Peyer's patch (tissue), 4 donors: ENCODE measurements around the gene CBFB. TPM values are rescaled to one million over a fixed set of nuclear protein-coding genes. Genes with fewer than 3 reads are reported as not detected.

Experiments used
- DNase-seq, 3 donors: peaks; one replicate each; pipeline ENCODE4 v3.0.0-alpha.2; 2017 to 2019
- H3K27ac ChIP-seq, 4 donors: fragments of 200-600 bp; sonication (generic); one replicate each; pipeline ENCODE4 v1.5.1; 2016 to 2019
- H3K27me3 ChIP-seq, 2 donors: fragments of 200-600 bp; sonication (generic); one replicate each; pipeline ENCODE4 v1.5.1; 2019
- H3K36me3 ChIP-seq, 3 donors: fragments of 200-600 bp; sonication (generic); one replicate each; pipeline ENCODE4 v1.5.1; 2016 to 2019
- H3K4me1 ChIP-seq, 4 donors: fragments of 200-600 bp; sonication (generic); one replicate each; pipeline ENCODE4 v1.5.1; 2016 to 2019
- H3K4me3 ChIP-seq, 4 donors: fragments of 200-600 bp; sonication (generic); 1 replicate in 3 of 4; 2 replicates in 1 of 4; pipeline ENCODE4 v1.5.1; 2016 to 2019; ENCODE audit warnings: mild to moderate bottlenecking in 1 of 4
- H3K9me3 ChIP-seq, 4 donors: fragments of 200-600 bp; sonication (generic); one replicate each; pipeline ENCODE4 v1.5.1; 2016 to 2019; ENCODE audit warnings: mild to moderate bottlenecking in 1 of 4
- POLR2A ChIP-seq, 2 donors: fragments of 450-650 bp; IDR thresholded peaks; one replicate each; pipeline ENCODE4 v1.5.1; 2017; ENCODE audit warnings: antibody characterized with exemption in 2 of 2, mild to moderate bottlenecking in 2 of 2, moderate library complexity in 2 of 2
- small RNA-seq, 2 donors: library from RNA; depleted of rRNA; stranded (forward); fragments of <200 nt; gene quantifications; one replicate each; pipeline ENCODE3, GENCODE V24; 2016
- total RNA-seq, 4 donors: library from RNA; depleted of rRNA; stranded (reverse); fragments of >200 nt; gene quantifications; one replicate each; pipeline ENCODE4 v1.1.0, GENCODE V29; 2016
- TF ChIP-seq, protein P1 (sequence below), 6 experiments: fragments of 450-650 bp in 4 of 6; fragments of 200-600 bp in 2 of 6; sonication (generic) in 1 of 6; IDR thresholded peaks; one replicate each; pipeline ENCODE4 v1.5.1; 2017 to 2019; ENCODE audit warnings: antibody characterized with exemption in 6 of 6, mild to moderate bottlenecking in 3 of 6, moderate library complexity in 1 of 6

The CBFB gene
- total RNA-seq, 4 donors from 2014 or later: 14.0 to 30.5 (median 26.6) TPM

DNA sequence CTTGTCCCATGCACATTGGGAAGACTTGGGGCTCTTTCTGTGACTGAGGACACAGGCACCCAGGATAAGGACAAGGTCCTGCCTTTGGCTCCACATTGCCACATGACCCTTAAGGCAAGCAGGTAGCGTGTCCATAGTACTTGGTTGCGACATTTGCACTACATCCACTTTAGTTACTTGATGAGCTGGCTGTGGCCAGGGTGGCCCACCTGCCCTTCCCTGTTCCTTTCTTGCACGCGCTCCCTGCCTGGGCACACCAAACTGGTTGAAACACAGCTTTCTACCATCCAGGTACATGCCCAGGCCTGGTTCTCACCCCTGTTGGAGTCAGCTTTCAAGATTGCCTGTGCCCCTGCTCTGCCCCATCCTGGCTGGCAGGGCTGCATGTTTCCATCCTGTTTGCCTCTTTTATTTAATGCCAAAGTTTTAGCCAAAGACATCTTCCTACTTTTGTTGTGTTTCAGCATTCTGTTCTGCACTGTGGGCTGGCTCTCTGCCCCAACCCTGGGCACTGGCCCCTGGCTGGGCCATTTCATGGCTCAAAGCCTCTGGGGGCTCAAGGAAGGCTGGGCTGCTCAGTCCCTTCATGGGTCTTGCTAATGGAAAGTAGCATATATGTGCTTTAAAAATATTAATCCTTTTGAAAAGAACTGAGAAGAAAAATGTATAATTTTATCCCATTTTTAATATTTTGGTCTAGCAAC is 118.6 kb downstream of the CBFB start:
- Histone ChIP-seq H3K9me3 (no peaks in the 10 kb centered on the region), H3K27ac (no peak overlapping the region), H3K4me3 (no peak overlapping the region), H3K36me3 (peaks cover 0 to 52% (median 4%) of the 10 kb centered on the region in 3 donors), H3K4me1 (peaks cover 0 to 19% (median 3%) of the 10 kb centered on the region in 4 donors), H3K27me3 (no peaks in the 10 kb centered on the region)
- DNase-seq: no peak
- no peak for TF ChIP-seq POLR2A (IDR thresholded peaks at IDR 0.05)
- TF ChIP-seq, protein P1, sequence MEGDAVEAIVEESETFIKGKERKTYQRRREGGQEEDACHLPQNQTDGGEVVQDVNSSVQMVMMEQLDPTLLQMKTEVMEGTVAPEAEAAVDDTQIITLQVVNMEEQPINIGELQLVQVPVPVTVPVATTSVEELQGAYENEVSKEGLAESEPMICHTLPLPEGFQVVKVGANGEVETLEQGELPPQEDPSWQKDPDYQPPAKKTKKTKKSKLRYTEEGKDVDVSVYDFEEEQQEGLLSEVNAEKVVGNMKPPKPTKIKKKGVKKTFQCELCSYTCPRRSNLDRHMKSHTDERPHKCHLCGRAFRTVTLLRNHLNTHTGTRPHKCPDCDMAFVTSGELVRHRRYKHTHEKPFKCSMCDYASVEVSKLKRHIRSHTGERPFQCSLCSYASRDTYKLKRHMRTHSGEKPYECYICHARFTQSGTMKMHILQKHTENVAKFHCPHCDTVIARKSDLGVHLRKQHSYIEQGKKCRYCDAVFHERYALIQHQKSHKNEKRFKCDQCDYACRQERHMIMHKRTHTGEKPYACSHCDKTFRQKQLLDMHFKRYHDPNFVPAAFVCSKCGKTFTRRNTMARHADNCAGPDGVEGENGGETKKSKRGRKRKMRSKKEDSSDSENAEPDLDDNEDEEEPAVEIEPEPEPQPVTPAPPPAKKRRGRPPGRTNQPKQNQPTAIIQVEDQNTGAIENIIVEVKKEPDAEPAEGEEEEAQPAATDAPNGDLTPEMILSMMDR (IDR thresholded peaks at IDR 0.05): no peak

DNA sequence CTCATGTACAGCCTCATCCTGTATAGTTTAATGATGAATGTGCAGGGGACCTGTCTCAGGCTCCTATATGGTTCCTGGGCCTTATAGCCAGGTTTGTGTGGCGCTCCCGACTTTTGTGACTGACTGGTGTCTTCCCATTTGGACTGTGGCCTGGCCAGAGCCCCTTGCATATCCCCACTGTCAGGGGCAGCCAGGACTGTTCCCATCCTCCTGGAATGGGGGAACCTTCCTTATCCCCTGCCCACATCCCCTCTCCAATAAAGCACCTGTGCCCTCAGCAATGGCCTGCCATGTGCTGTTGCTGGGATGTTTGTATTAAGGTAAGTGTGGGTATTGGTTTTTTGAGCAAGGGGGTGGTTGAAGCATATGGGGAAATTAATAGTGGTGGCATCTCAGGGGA is 119.3 kb downstream of the CBFB start:
- Histone ChIP-seq H3K9me3 (no peaks in the 10 kb centered on the region), H3K27me3 (no peaks in the 10 kb centered on the region), H3K36me3 (peaks cover 0 to 46% (median 3%) of the 10 kb centered on the region in 3 donors), H3K4me1 (peaks cover 0 to 19% (median 3%) of the 10 kb centered on the region in 4 donors), H3K4me3 (no peak overlapping the region), H3K27ac (no peak overlapping the region)
- no peak for TF ChIP-seq POLR2A (IDR thresholded peaks at IDR 0.05)
- TF ChIP-seq, protein P1 (IDR thresholded peaks at IDR 0.05): no peak
- no peak for DNase-seq

DNA sequence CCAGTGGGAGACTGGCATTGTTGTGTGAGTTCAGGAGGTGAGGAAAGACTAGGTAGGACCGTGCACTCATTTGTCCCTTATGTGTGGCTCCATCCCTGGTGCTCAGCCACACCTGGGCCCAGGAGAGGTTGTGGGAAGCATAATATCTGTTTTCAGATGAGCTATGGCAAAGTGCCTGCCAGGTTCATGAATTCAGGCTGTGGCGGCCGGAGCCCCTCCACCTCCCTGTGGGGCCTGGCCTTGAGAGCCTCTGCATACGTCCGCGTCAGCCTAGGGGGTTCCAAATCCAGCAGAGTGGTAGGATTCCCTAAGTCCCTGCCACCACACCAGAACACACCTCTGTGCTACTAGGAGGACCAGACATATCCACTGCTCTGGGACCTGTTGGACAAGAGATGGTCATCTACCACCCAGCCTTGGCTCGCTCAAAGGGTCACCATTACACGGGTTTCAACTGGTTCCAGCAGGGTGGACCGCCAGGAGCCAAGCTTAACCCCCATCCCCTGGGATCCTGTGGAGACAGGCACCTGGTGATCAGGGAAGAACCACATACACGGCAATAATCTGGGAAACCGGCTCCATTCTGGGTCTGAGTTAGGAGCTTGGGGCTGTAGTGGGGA is 119.8 kb downstream of the CBFB start:
- H3K36me3 ChIP-seq: peaks cover 0 to 41% (median 0%) of the 10 kb centered on the region in 3 donors
- no peaks in the 10 kb centered on the region for H3K9me3 ChIP-seq
- H3K27ac ChIP-seq: no peak overlapping the region
- H3K4me3 ChIP-seq: no peak overlapping the region
- TF ChIP-seq POLR2A (IDR thresholded peaks at IDR 0.05): no peak
- no peak for DNase-seq
- H3K27me3 ChIP-seq: no peaks in the 10 kb centered on the region
- peaks cover 0 to 19% (median 3%) of the 10 kb centered on the region in 4 donors for H3K4me1 ChIP-seq

DNA sequence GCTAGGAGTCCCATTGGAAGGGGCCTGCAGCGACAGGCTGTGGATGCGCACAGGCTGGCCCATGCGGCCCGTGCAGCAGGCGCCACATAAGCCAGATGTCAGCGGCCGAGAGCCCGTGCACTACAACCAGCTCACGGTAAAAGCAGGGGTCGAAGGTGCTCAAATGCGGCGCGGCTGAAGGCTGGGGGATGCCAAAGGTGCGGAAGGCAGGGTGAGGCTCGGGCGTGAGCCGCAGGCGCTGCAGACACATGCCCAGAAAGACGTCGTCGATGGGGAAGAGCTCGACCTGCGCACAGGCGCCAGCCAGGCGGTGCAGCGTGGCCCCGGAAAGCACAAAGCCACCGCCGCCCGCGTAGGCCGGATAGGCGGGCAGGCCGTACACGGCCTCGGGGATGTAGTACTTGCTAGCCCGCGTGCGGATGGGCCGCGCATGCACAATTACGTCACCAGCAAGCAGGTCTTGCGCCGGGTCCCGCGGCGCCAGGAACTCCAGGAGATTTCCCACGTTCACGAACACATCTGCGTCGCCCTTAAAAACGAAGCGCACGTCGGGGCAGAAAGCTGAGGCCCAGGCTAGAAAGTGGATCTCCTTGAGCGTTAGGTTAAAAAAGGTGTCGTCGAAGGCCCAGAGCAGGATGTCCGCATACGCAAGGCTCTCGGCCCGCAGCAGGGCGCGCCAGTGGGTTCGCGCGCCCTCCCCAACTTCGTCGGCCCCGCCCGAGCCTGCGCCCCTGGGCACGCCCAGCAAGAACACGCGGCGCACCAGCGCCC is 120.5 kb downstream of the CBFB start:
- TF ChIP-seq, protein P1 (IDR thresholded peaks at IDR 0.05): no peak
- TF ChIP-seq POLR2A (IDR thresholded peaks at IDR 0.05): no peak

DNA sequence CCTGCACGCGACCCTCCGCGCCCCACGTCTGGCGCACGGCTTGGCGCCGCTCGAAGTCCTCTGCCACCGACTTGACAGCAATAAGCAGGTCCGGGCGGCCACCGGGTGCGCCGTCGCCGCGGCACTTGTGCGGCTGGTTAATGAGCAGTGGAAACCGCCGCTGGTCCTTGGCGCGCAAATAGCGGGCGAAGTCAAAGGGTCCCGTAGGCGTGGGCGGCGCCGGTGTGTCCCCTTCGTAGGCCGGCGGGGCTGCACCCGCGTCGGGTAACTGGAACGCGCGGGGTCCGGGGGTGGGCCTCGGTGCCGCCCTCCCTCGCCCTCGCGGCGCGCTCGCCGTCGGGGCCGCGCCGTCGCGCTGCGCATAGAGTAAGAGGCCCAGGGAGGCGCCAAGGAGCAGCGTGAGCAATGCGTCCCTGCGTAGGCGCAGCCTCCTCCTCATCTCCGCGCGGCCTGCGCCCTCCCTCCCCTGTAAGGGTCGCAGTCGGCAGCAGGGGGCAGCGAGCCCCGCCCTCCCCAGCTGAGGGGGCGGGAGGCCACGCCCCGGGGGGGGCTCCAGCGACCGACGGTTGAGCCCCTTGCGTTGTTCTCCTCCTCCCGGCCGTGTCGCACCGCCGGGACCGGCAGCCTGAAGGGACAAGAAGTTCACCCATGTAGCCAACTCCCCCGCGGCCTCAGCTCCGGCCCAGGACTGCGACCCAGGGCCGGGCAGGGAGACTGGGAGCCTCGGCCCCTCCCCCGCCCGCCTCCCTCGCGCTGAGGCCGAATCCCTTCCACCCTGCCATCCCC is 121.3 kb downstream of the CBFB start:
- H3K36me3 ChIP-seq: peaks cover 0 to 26% (median 0%) of the 10 kb centered on the region in 3 donors
- TF ChIP-seq POLR2A (IDR thresholded peaks at IDR 0.05): no peak
- TF ChIP-seq, protein P1 (IDR thresholded peaks at IDR 0.05): peak in 1 of 6 experiments; percentile 8
- no peaks in the 10 kb centered on the region for H3K9me3 ChIP-seq
- H3K27ac ChIP-seq: peak overlapping the region; percentile 56 to 87 (median 72)
- DNase-seq: peak in 1 of 3 donors; percentile 57
- no peaks in the 10 kb centered on the region for H3K27me3 ChIP-seq
- peaks cover 0 to 26% (median 6%) of the 10 kb centered on the region in 4 donors for H3K4me1 ChIP-seq
- H3K4me3 ChIP-seq: peak overlapping the region; percentile 51 to 70 (median 60)

More for the DNA sequence above, 120.5 kb downstream of the CBFB start:
- DNase-seq: no peak
- Histone ChIP-seq H3K27me3 (no peaks in the 10 kb centered on the region), H3K36me3 (peaks cover 0 to 34% (median 0%) of the 10 kb centered on the region in 3 donors), H3K4me1 (peaks cover 0 to 19% (median 3%) of the 10 kb centered on the region in 4 donors), H3K9me3 (no peaks in the 10 kb centered on the region), H3K4me3 (peak overlapping the region in 3 of 4 donors; percentile 57 to 70 (median 63)), H3K27ac (peak overlapping the region in 3 of 4 donors; percentile 71 to 87 (median 73))

Small RNA genes within 50 kb of the gene (small RNA-seq; reads per million reads assigned to genes)
- gene RN7SL543P: 0 reads per million in 2 donors

Other genes with a start within 250 kb of the CBFB start
- gene TERB1, start 227.6 kb upstream of the CBFB start, total RNA-seq: under 1 TPM in 1 of 4 donors, not detected in 3; 0.40 TPM
- 10 to 100 TPM; 33.6 to 51.3 (median 43.0) TPM for gene NAE1, start 198.2 kb upstream of the CBFB start, total RNA-seq
- gene CA7, start 184.7 kb upstream of the CBFB start, total RNA-seq: 10 to 100 TPM; 13.2 to 59.4 (median 32.2) TPM
- gene PDP2, start 148.6 kb upstream of the CBFB start, total RNA-seq: 10 to 100 TPM; 12.1 to 27.9 (median 15.3) TPM
- gene CDH16, start 110.3 kb upstream of the CBFB start, total RNA-seq: 10 to 100 TPM in 3 of 4 donors, not detected in 1; 11.3 to 19.5 (median 15.4) TPM
- 1 to 10 TPM in 3 of 4 donors, under 1 TPM in 1; 0.53 to 4.1 (median 2.8) TPM for gene RRAD, start 103.6 kb upstream of the CBFB start, total RNA-seq
- 10 to 100 TPM; 28.1 to 72.7 (median 55.2) TPM for gene CIAO2B, start 94.7 kb upstream of the CBFB start, total RNA-seq
- 1,000 to 10,000 TPM in 3 of 4 donors, 100 to 1,000 TPM in 1; 113 to 4,512 (median 3,000) TPM for gene CES2, start 93.6 kb upstream of the CBFB start, total RNA-seq
- 100 to 1,000 TPM in 3 of 4 donors, 10 to 100 TPM in 1; 28.9 to 227 (median 161) TPM for gene CES3, start 67.9 kb upstream of the CBFB start, total RNA-seq
- 10 to 100 TPM; 13.7 to 26.5 (median 17.9) TPM for gene CES4A, start 40.6 kb upstream of the CBFB start, total RNA-seq
- gene PHAF1, start 80.8 kb downstream of the CBFB start, total RNA-seq: 10 to 100 TPM; 11.4 to 30.6 (median 20.4) TPM
- 1 to 10 TPM; 2.5 to 4.0 (median 3.5) TPM for gene B3GNT9, start 121.8 kb downstream of the CBFB start, total RNA-seq
- 10 to 100 TPM; 23.5 to 52.0 (median 32.0) TPM for gene TRADD, start 130.8 kb downstream of the CBFB start, total RNA-seq
- gene FBXL8, start 130.8 kb downstream of the CBFB start, total RNA-seq: 10 to 100 TPM; 19.6 to 57.1 (median 35.1) TPM
- 100 to 1,000 TPM in 1 of 4 donors, 10 to 100 TPM in 3; 15.6 to 140 (median 69.8) TPM for gene HSF4, start 135.6 kb downstream of the CBFB start, total RNA-seq
- gene NOL3, start 141.4 kb downstream of the CBFB start, total RNA-seq: 10 to 100 TPM; 24.4 to 65.2 (median 34.1) TPM
- gene MATCAP1, start 154.8 kb downstream of the CBFB start, total RNA-seq: 10 to 100 TPM; 20.8 to 57.8 (median 42.3) TPM
- 10 to 100 TPM in 1 of 4 donors, 1 to 10 TPM in 3; 1.2 to 10.9 (median 4.7) TPM for gene EXOC3L1, start 161.0 kb downstream of the CBFB start, total RNA-seq
- gene E2F4, start 163.0 kb downstream of the CBFB start, total RNA-seq: 100 to 1,000 TPM; 122 to 182 (median 144) TPM
- 100 to 1,000 TPM in 1 of 4 donors, 10 to 100 TPM in 3; 25.6 to 119 (median 82.2) TPM for gene ELMO3, start 170.0 kb downstream of the CBFB start, total RNA-seq
- gene TMEM208, start 198.0 kb downstream of the CBFB start, total RNA-seq: 10 to 100 TPM; 23.9 to 40.3 (median 33.3) TPM
- 10 to 100 TPM; 13.3 to 64.4 (median 38.8) TPM for gene FHOD1, start 218.3 kb downstream of the CBFB start, total RNA-seq
- gene SLC9A5, start 219.8 kb downstream of the CBFB start, total RNA-seq: 1 to 10 TPM; 1.2 to 2.2 (median 1.8) TPM